K562 (cell line): ENCODE measurements around the gene TPD52L2. TPM values are rescaled to one million over a fixed set of nuclear protein-coding genes. Genes with fewer than 3 reads are reported as not detected.

Experiments
- ARID1B ChIP-seq: fragments of 450-650 bp; IDR thresholded peaks from 2 replicates; pipeline ENCODE4 v1.6.1; 2016; ENCODE audit warnings: antibody characterized with exemption, mild to moderate bottlenecking, inconsistent platforms
- BRF1 ChIP-seq: IDR thresholded peaks from 3 replicates; pipeline ENCODE4 v1.6.1; 2011; ENCODE audit warnings: borderline replicate concordance, mild to moderate bottlenecking; ENCODE audit not compliant: insufficient read length; ENCODE audit errors: extremely low read depth
- CAMTA2 ChIP-seq: fragments of 250-450 bp; sonication (Bioruptor Pico); conservative IDR thresholded peaks from 2 replicates; pipeline ENCODE4 v1.5.1; 2022
- CHD4 ChIP-seq: fragments of 200-600 bp; sonication (generic); IDR thresholded peaks from 3 replicates; pipeline ENCODE4 v1.6.1; 2012; ENCODE audit warnings: low read depth, mild to moderate bottlenecking, mixed read lengths, low read length, inconsistent platforms; ENCODE audit not compliant: insufficient read depth, insufficient replicate concordance, poor library complexity, severe bottlenecking
- ETS2 ChIP-seq: IDR thresholded peaks from 2 replicates; pipeline ENCODE4 v1.6.1; 2016; ENCODE audit warnings: borderline replicate concordance, missing genetic modification characterization, mild to moderate bottlenecking, moderate library complexity, missing compliant biosample characterization; ENCODE audit not compliant: poor library complexity, severe bottlenecking
- FUS ChIP-seq: fragments of 200-400 bp; formaldehyde crosslinking; optimal IDR thresholded peaks from 2 replicates; pipeline ENCODE3; 2017; ENCODE audit warnings: low read depth, low read length
- HDAC6 ChIP-seq: IDR thresholded peaks from 2 replicates; pipeline ENCODE4 v1.6.1; 2012; ENCODE audit warnings: low read depth, mild to moderate bottlenecking, control low read depth, inconsistent platforms, low read length, moderate library complexity
- HLTF ChIP-seq: fragments of 450-650 bp; IDR thresholded peaks from 2 replicates; pipeline ENCODE4 v1.6.1; 2016
- HMGN3 ChIP-seq: IDR thresholded peaks from 2 replicates; pipeline ENCODE4 v1.6.1; 2011; ENCODE audit warnings: borderline replicate concordance, low read depth, mild to moderate bottlenecking, mixed read lengths, low read length; ENCODE audit not compliant: insufficient read length; ENCODE audit errors: extremely low read depth
- HNRNPL ChIP-seq: fragments of 200-400 bp; formaldehyde crosslinking; IDR thresholded peaks from 2 replicates; pipeline ENCODE4 v1.6.1; 2017; ENCODE audit warnings: low read depth, mild to moderate bottlenecking, low read length
- MBD2 ChIP-seq: sonication (generic); IDR thresholded peaks from 2 replicates; pipeline ENCODE4 v1.6.1; 2016; ENCODE audit warnings: low read depth, borderline replicate concordance
- MEF2A ChIP-seq: IDR thresholded peaks from 2 replicates; pipeline ENCODE4 v1.6.1; 2011; ENCODE audit warnings: low read depth, mild to moderate bottlenecking, low read length, moderate library complexity; ENCODE audit not compliant: control insufficient read depth
- MTF1 ChIP-seq: fragments of 250-450 bp; sonication (Bioruptor Pico); IDR thresholded peaks from 2 replicates; pipeline ENCODE4 v1.9.0; 2021; ENCODE audit warnings: moderate library complexity, mild to moderate bottlenecking, inconsistent platforms, borderline replicate concordance
- NCOA4 ChIP-seq: fragments of 450-650 bp; IDR thresholded peaks from 2 replicates; pipeline ENCODE4 v1.6.1; 2018; ENCODE audit warnings: mild to moderate bottlenecking; ENCODE audit not compliant: partially characterized antibody
- NR3C1 ChIP-seq: sonication (generic); formaldehyde crosslinking; IDR thresholded peaks from 2 replicates; pipeline ENCODE4 v1.8.1; 2022; ENCODE audit warnings: missing genetic modification reagents
- PCBP2 ChIP-seq: fragments of 200-400 bp; formaldehyde crosslinking; IDR thresholded peaks from 2 replicates; pipeline ENCODE4 v1.6.1; 2018; ENCODE audit warnings: low read length, low read depth, mild to moderate bottlenecking, moderate library complexity; ENCODE audit not compliant: poor library complexity, severe bottlenecking
- POLR2B ChIP-seq: fragments of 450-650 bp; IDR thresholded peaks from 2 replicates; pipeline ENCODE4 v1.6.1; 2018; ENCODE audit warnings: low read depth; ENCODE audit not compliant: partially characterized antibody
- POLR2G ChIP-seq: fragments of 200-400 bp; formaldehyde crosslinking; IDR thresholded peaks from 2 replicates; pipeline ENCODE4 v1.6.1; 2017; ENCODE audit warnings: low read depth, mild to moderate bottlenecking, antibody characterized with exemption, low read length, moderate library complexity
- RAD51 ChIP-seq: fragments of 450-650 bp; IDR thresholded peaks from 2 replicates; pipeline ENCODE4 v1.7.1; 2016; ENCODE audit warnings: low read depth, mild to moderate bottlenecking, borderline replicate concordance
- TBL1XR1 ChIP-seq, 2 experiments: IDR thresholded peaks; 2 replicates each; pipeline ENCODE4 v1.6.1; 2012; ENCODE audit warnings: improper control_type of control experiment in 2 of 2, low read length in 2 of 2, mild to moderate bottlenecking in 1 of 2
- YY1 ChIP-seq, 3 experiments: IDR thresholded peaks; 2 replicates each; pipeline ENCODE4 v1.6.1; 2011; ENCODE audit warnings: low read length in 2 of 3, mild to moderate bottlenecking in 2 of 3, moderate library complexity in 2 of 3, borderline replicate concordance in 1 of 3, control low read depth in 1 of 3, low read depth in 1 of 3; ENCODE audit not compliant: insufficient read depth in 3 of 3, insufficient replicate concordance in 2 of 3, control insufficient read depth in 1 of 3, insufficient read length in 1 of 3; ENCODE audit errors: extremely low read depth in 1 of 3
- ZNF431 ChIP-seq: sonication (generic); formaldehyde crosslinking; IDR thresholded peaks from 2 replicates; pipeline ENCODE4 v1.8.0; 2022; ENCODE audit warnings: mild to moderate bottlenecking, missing genetic modification reagents
- polyA plus RNA-seq, 8 experiments: library from polyadenylated mRNA; depleted of rRNA in 4 of 8; stranded (reverse) in 5 of 8; unstranded in 3 of 8; fragments of >200 nt; fragmentation: Nextera tagmentation in 2 of 8; fragmentation: Illumina TruSeq in 1 of 8; extraction: Ambion mirVana in 2 of 8; extraction: Trizol in 1 of 8; gene quantifications; 2 replicates each; pipeline versions ENCODE4 v1.2.1 to v1.2.3, GENCODE V29; 2011 to 2014; ENCODE audit warnings: inconsistent platforms in 1 of 8, missing spikeins in 1 of 8
- total RNA-seq, 7 experiments: library from RNA; depleted of rRNA in 6 of 7; stranded (reverse); fragments of >200 nt in 6 of 7; fragmentation: Illumina TruSeq in 2 of 7; extraction: Trizol in 2 of 7; gene quantifications; 2 replicates each; pipeline versions ENCODE4 v1.2.1 to v1.2.3, GENCODE V29; 2011 to 2021; ENCODE audit warnings: low replicate concordance in 1 of 7
- TF ChIP-seq, protein P1 (sequence below): fragments of 200-800 bp; sonication (Bioruptor generic); IDR thresholded peaks from 2 replicates; pipeline ENCODE4 v1.6.1; 2016; ENCODE audit warnings: missing genetic modification characterization, missing compliant biosample characterization

The TPD52L2 gene
- total and polyA plus RNA-seq, 9 of the 15 experiments (the other 6 are each of a cell fraction or from before 2014, with no cell fraction given): 1.9 to 117 (median 74.6) TPM

DNA sequence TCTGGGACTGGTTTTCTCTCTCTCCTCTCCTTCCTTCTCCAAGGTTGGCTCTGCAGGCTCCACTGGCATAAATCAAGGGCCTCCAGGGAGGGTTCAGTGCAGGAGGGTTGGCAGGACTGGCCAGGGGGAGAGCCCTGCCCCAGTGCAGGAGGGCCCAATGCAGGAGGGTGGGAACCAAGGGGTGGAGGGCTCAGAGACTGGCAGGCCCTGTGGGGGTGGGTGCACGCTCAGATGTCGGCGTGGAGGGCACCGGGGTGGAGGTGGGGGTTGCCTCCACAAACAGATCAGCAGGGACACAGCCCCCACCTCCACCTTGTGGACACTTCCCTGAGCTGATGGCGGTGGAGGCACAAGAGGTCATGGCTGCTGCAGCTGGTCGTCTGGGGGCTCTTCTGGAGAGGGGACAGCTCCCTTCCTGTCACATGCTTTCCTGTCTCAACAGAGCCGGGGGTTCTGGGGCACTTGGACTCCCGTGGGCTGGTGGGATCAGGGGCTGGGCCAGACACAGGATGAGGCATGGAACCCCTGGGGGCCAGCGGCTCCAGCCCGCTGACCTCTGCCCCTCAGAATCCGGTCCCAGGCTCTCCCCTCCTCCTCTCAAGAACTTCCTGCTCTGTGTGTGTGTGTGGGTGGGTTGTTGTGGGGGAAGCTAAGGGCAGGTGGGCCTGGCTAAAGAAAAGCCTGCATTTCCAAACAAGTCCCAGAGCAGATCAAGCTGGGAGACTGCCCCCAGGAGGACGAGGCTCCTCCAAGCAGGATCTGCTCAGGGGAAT, 6.5 kb upstream of the TPD52L2 start (continued):
- TF ChIP-seq, protein P1, sequence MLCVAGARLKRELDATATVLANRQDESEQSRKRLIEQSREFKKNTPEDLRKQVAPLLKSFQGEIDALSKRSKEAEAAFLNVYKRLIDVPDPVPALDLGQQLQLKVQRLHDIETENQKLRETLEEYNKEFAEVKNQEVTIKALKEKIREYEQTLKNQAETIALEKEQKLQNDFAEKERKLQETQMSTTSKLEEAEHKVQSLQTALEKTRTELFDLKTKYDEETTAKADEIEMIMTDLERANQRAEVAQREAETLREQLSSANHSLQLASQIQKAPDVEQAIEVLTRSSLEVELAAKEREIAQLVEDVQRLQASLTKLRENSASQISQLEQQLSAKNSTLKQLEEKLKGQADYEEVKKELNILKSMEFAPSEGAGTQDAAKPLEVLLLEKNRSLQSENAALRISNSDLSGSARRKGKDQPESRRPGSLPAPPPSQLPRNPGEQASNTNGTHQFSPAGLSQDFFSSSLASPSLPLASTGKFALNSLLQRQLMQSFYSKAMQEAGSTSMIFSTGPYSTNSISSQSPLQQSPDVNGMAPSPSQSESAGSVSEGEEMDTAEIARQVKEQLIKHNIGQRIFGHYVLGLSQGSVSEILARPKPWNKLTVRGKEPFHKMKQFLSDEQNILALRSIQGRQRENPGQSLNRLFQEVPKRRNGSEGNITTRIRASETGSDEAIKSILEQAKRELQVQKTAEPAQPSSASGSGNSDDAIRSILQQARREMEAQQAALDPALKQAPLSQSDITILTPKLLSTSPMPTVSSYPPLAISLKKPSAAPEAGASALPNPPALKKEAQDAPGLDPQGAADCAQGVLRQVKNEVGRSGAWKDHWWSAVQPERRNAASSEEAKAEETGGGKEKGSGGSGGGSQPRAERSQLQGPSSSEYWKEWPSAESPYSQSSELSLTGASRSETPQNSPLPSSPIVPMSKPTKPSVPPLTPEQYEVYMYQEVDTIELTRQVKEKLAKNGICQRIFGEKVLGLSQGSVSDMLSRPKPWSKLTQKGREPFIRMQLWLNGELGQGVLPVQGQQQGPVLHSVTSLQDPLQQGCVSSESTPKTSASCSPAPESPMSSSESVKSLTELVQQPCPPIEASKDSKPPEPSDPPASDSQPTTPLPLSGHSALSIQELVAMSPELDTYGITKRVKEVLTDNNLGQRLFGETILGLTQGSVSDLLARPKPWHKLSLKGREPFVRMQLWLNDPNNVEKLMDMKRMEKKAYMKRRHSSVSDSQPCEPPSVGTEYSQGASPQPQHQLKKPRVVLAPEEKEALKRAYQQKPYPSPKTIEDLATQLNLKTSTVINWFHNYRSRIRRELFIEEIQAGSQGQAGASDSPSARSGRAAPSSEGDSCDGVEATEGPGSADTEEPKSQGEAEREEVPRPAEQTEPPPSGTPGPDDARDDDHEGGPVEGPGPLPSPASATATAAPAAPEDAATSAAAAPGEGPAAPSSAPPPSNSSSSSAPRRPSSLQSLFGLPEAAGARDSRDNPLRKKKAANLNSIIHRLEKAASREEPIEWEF: no peak
- no peak for TF ChIP-seq ETS2 (tag)
- TF ChIP-seq HMGN3: no peak
- TF ChIP-seq YY1 (IDR thresholded peaks at IDR 0.05; ENCODE audit: borderline replicate concordance in 1 of 3, control insufficient read depth in 1 of 3, extremely low read depth in 1 of 3, insufficient read depth in 3 of 3, insufficient read length in 1 of 3, insufficient replicate concordance in 2 of 3, low read depth in 1 of 3, low read length in 2 of 3): peak in 2 of 3 experiments; percentile 36 to 77
- TF ChIP-seq TBL1XR1 (IDR thresholded peaks at IDR 0.05; ENCODE audit: low read length in 2 of 2): no peak
- TF ChIP-seq MTF1 (CRISPR knock-in tag): no peak
- TF ChIP-seq FUS: no peak
- TF ChIP-seq HDAC6: no peak
- TF ChIP-seq HNRNPL: no peak
- TF ChIP-seq POLR2B: peak; percentile 35
- TF ChIP-seq NR3C1 (CRISPR knock-in tag): no peak
- no peak for TF ChIP-seq CAMTA2
- no peak for TF ChIP-seq ZNF431 (CRISPR knock-in tag)
- TF ChIP-seq POLR2G: 0 out of 2 replicates have a peak, but pooled peaks have one; percentile 62
- TF ChIP-seq ARID1B: 0 out of 2 replicates have a peak, but pooled peaks have one; percentile 20
- TF ChIP-seq BRF1: no peak
- no peak for TF ChIP-seq RAD51
- no peak for TF ChIP-seq HLTF
- TF ChIP-seq NCOA4: no peak
- peak; percentile 29; the same call in 1 of the 2 replicates for TF ChIP-seq MBD2
- no peak for TF ChIP-seq CHD4
- no peak for TF ChIP-seq MEF2A
- no peak for TF ChIP-seq PCBP2
